ENCODE data around the gene SCRN2. TPM values are rescaled to one million over a fixed set of nuclear protein-coding genes. Genes with fewer than 3 reads are reported as not detected.

The SCRN2 gene
- total and polyA plus RNA-seq, 2 of the 8 experiments (the other 6 are each of a cell fraction or from before 2014, with no cell fraction given) = 24.4 to 42.3 TPM

DNA sequence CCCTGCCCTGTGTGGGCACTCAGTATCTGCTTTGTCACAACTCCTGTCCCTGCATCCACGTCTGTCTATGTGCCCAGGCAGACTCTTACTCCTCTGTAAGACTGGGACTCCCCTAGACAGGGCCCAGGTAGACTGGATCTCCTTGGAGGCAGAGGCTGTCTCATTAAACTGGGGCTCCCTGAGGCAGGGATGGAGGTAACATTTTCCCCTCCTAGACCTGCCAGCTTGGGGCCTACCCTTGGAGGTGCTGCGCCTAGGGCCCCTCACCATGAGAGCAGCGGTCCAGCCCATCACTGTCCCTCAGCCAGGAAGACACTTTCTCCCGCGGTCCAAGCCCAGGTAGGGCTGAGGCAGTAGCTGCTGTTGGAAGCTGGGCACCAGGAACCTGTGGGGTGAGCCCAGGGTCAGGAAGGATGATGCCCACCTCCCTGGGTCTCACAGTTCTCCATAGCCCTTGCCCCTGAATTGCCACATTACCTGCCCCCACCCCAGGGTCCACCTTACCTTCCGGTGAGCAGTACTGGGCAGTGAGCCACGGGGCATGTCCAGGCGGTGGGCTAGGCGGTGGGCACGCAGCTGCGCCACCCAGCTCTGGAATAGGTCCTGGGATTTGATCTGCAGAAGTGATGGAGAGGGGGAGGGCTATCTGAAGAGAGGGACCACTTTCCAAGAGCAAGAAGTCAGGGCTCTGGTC is 22.9 kb downstream of the SCRN2 start:
- Histone ChIP-seq H3K4me1 (replicated peaks in 1 of 4; ENCODE audit: control insufficient read depth in 3 of 4, insufficient read depth in 4 of 4, low read length in 3 of 4) (peaks cover 0 to 12% (median 7%) of the 10 kb centered on the region in 4 experiments; a peak in 6 of 7 replicates), H3K9me3 (ENCODE audit: insufficient read depth in 2 of 2, low read depth in 1 of 2, low read length in 1 of 2) (no peaks in the 10 kb centered on the region), H3K14ac (ENCODE audit: insufficient read length) (no peak overlapping the region), H3K4me3 (ENCODE audit: extremely low read depth in 1 of 4, insufficient read depth in 2 of 4, low read depth in 3 of 4, low read length in 4 of 4) (no peak overlapping the region), H3K4me2 (ENCODE audit: insufficient read depth in 1 of 2, low read depth in 2 of 2, low read length in 2 of 2) (no peak overlapping the region), H4K8ac (ENCODE audit: extremely low read depth, insufficient read depth, low read length) (no peak overlapping the region; the same call in 1 of the 2 replicates), H2AFZ (ENCODE audit: low read length) (no peak overlapping the region), H3K23me2 (ENCODE audit: low read depth, low read length) (peaks cover 8% of the 10 kb centered on the region; the same call in 1 of the 2 replicates), H3K56ac (replicated peaks; ENCODE audit: insufficient read length, low read depth, low read length) (no peak overlapping the region), H3K9ac (replicated peaks in 1 of 4; ENCODE audit: extremely low read depth in 1 of 4, low read depth in 3 of 4, low read length in 3 of 4) (no peak overlapping the region), H3K36me3 (ENCODE audit: control insufficient read depth in 2 of 4, insufficient read depth in 4 of 4, low read length in 3 of 4) (no peaks in the 10 kb centered on the region; a peak in 1 of 8 replicates), H2AK5ac (ENCODE audit: low read depth, low read length) (no peak overlapping the region), H2BK15ac (ENCODE audit: low read length) (no peak overlapping the region), H3K79me2 (ENCODE audit: control insufficient read depth in 1 of 2, insufficient read depth in 2 of 2, low read length in 2 of 2) (no peaks in the 10 kb centered on the region), H3K27me3 (replicated peaks in 1 of 4; ENCODE audit: control insufficient read depth in 3 of 4, extremely low read depth in 1 of 4, insufficient read depth in 3 of 4, low read length in 3 of 4) (no peaks in the 10 kb centered on the region), H2BK5ac (ENCODE audit: low read depth, low read length) (no peak overlapping the region), H2BK12ac (ENCODE audit: low read depth, low read length) (no peak overlapping the region), H3K27ac (ENCODE audit: low read depth, low read length) (no peak overlapping the region), H4K5ac (ENCODE audit: insufficient read length, low read depth, low read length) (no peak overlapping the region), H4K20me1 (replicated peaks in 1 of 2; ENCODE audit: control insufficient read depth in 1 of 2, insufficient read depth in 2 of 2, low read length in 2 of 2) (peaks cover 0 to 1% of the 10 kb centered on the region in 2 experiments), H3K79me1 (ENCODE audit: low read depth, low read length) (no peaks in the 10 kb centered on the region; the same call in 1 of the 2 replicates), H4K91ac (replicated peaks; ENCODE audit: insufficient read length, low read length) (no peak overlapping the region), H3K23ac (ENCODE audit: insufficient read length) (no peak overlapping the region), H2BK20ac (ENCODE audit: low read length) (no peak overlapping the region), H3K18ac (ENCODE audit: extremely low read depth, low read length) (no peak overlapping the region), H2BK120ac (replicated peaks; ENCODE audit: low read depth, low read length) (no peak overlapping the region), H3K4ac (replicated peaks; ENCODE audit: insufficient read length, low read depth, low read length) (no peak overlapping the region)
- ChIA-PET CTCF (ENCODE audit: partially characterized antibody) (interaction anchor here (0.6 to 2.5 kb wide), 2 partner anchors 23 to 1215 kb away, joined by 3 to 6 read pairs; partner anchors contain the start of gene SCRN2), POLR2A (ENCODE audit: partially characterized antibody) (interaction anchor here (0.8 to 1.0 kb wide), 2 partner anchors 12 to 14 kb away, joined by 3 read pairs; partner anchors contain the start of genes LRRC46 and MRPL10)
- FAIRE-seq = no peak
- 93% methylated on average over 11 of the region's 11 CpGs; no CpG with 5 or more reads in 1 of the 2 experiments for WGBS, 2 experiments (ENCODE audit: extremely low coverage in 1 of 2, insufficient coverage in 1 of 2, insufficient read length in 1 of 2, insufficient replicate concordance in 2 of 2, low coverage in 1 of 2, low lambda C conversion rate in 2 of 2, missing lambda C conversion rate in 1 of 2)
- no peak for DNase-seq (ENCODE audit: low read depth in 1 of 2, low spot score in 2 of 2)
- TF ChIP-seq HDAC6 (IDR thresholded peaks at IDR 0.05; ENCODE audit: low read depth, low read length) = no peak
- no peak for TF ChIP-seq CHD2 (IDR thresholded peaks at IDR 0.05; ENCODE audit: low read length)
- TF ChIP-seq GABPA (IDR thresholded peaks at IDR 0.05; ENCODE audit: borderline replicate concordance, insufficient read depth, low read length) = no peak
- TF ChIP-seq EP300 (IDR thresholded peaks at IDR 0.05; ENCODE audit: borderline replicate concordance in 1 of 2, low read depth in 2 of 2, low read length in 2 of 2) = no peak
- no peak for TF ChIP-seq ZNF274 (IDR thresholded peaks at IDR 0.05; ENCODE audit: borderline replicate concordance, extremely low read depth, low read length)
- no peak for TF ChIP-seq RXRA (IDR thresholded peaks at IDR 0.05; ENCODE audit: insufficient read depth, low read depth, low read length)
- no peak for TF ChIP-seq KDM1A (IDR thresholded peaks at IDR 0.05; ENCODE audit: borderline replicate concordance, low read length)
- no peak for TF ChIP-seq JUND (IDR thresholded peaks at IDR 0.05; ENCODE audit: low read length)
- TF ChIP-seq, protein P1, sequence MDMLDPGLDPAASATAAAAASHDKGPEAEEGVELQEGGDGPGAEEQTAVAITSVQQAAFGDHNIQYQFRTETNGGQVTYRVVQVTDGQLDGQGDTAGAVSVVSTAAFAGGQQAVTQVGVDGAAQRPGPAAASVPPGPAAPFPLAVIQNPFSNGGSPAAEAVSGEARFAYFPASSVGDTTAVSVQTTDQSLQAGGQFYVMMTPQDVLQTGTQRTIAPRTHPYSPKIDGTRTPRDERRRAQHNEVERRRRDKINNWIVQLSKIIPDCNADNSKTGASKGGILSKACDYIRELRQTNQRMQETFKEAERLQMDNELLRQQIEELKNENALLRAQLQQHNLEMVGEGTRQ (IDR thresholded peaks at IDR 0.05; ENCODE audit: low read length) = no peak
- no peak for TF ChIP-seq SP1 (IDR thresholded peaks at IDR 0.05; ENCODE audit: low read depth, low read length)
- TF ChIP-seq CBX8 (IDR thresholded peaks at IDR 0.05; ENCODE audit: borderline replicate concordance, low read depth, low read length) = no peak

All from H1 (cell line).